Dendritic cell treated with granulocyte-macrophage colony-stimulating factor and Interleukin-4, amounts not matched to agents 40 ng/mL and 50 ng/mL, for 4 days (primary cell): ENCODE measurements around the gene RNF14.

Experiments
- H3K27ac Mint-ChIP-seq: one replicate; pipeline ENCODE4 v1.8.0; 2022; ENCODE audit warnings: mild to moderate bottlenecking, mixed read lengths
- H3K27me3 Mint-ChIP-seq: one replicate; pipeline ENCODE4 v1.8.0; 2022; ENCODE audit warnings: mild to moderate bottlenecking, mixed read lengths
- H3K36me3 Mint-ChIP-seq: one replicate; pipeline ENCODE4 v1.8.0; 2022; ENCODE audit warnings: low read depth, mixed read lengths
- H3K4me1 Mint-ChIP-seq: one replicate; pipeline ENCODE4 v1.8.0; 2022; ENCODE audit warnings: low read depth, mixed read lengths
- H3K4me3 Mint-ChIP-seq: one replicate; pipeline ENCODE4 v1.8.0; 2022; ENCODE audit warnings: mild to moderate bottlenecking, moderate library complexity, mixed read lengths
- H3K9me3 Mint-ChIP-seq: one replicate; pipeline ENCODE4 v1.8.0; 2022; ENCODE audit warnings: mixed read lengths
- intact Hi-C: fragments of 100-400 bp; cut with micrococcal nuclease; formaldehyde crosslinking; loops from one replicate; pipeline ENCODE4 v1.15.0; 2022

RNF14 gene

GRCh38 chr5:141935538-141935937 lies 33.4 kb upstream of the RNF14 start:
- intact Hi-C loops: no loop called here
- no peak overlapping the region for H3K4me3 Mint-ChIP-seq
- no peak overlapping the region for H3K27ac Mint-ChIP-seq
- peaks cover 33% of the 10 kb centered on the region for H3K4me1 Mint-ChIP-seq
- H3K27me3 Mint-ChIP-seq: no peaks in the 10 kb centered on the region
- H3K36me3 Mint-ChIP-seq: peaks cover 97% of the 10 kb centered on the region
- no peaks in the 10 kb centered on the region for H3K9me3 Mint-ChIP-seq

- Mint-ChIP-seq H3K4me1 (peaks cover 52% of the 10 kb centered on the region), H3K27ac (peak overlapping the region; percentile 87), H3K4me3 (peak overlapping the region; percentile 54), H3K9me3 (no peaks in the 10 kb centered on the region), H3K36me3 (peaks cover 57% of the 10 kb centered on the region), H3K27me3 (no peaks in the 10 kb centered on the region)
- intact Hi-C loops: no loop called here
Observed at GRCh38 chr5:141940695-141941271, 28.1 kb upstream of the RNF14 start.

GRCh38 chr5:141941307-141941706 lies 27.6 kb upstream of the RNF14 start:
- intact Hi-C loops: no loop called here
- Mint-ChIP-seq H3K36me3 (peaks cover 52% of the 10 kb centered on the region), H3K27me3 (no peaks in the 10 kb centered on the region), H3K4me3 (peak overlapping the region; percentile 48), H3K9me3 (no peaks in the 10 kb centered on the region), H3K4me1 (peaks cover 52% of the 10 kb centered on the region), H3K27ac (peak overlapping the region; percentile 87)

- Mint-ChIP-seq H3K9me3 (no peaks in the 10 kb centered on the region), H3K4me1 (peaks cover 51% of the 10 kb centered on the region), H3K4me3 (no peak overlapping the region), H3K27me3 (no peaks in the 10 kb centered on the region), H3K27ac (peak overlapping the region; percentile 87), H3K36me3 (peaks cover 47% of the 10 kb centered on the region)
- intact Hi-C loops: no loop called here
Observed at GRCh38 chr5:141941779-141942178, 27.1 kb upstream of the RNF14 start.

- Mint-ChIP-seq H3K4me3 (no peak overlapping the region), H3K27me3 (no peaks in the 10 kb centered on the region), H3K27ac (peak overlapping the region; percentile 87), H3K36me3 (peaks cover 42% of the 10 kb centered on the region), H3K4me1 (peaks cover 49% of the 10 kb centered on the region), H3K9me3 (no peaks in the 10 kb centered on the region)
- intact Hi-C loops: no loop called here
Observed at GRCh38 chr5:141942185-141942857, 26.6 kb upstream of the RNF14 start.

- H3K27me3 Mint-ChIP-seq: no peaks in the 10 kb centered on the region
- intact Hi-C loops: no loop called here
- H3K36me3 Mint-ChIP-seq: peaks cover 26% of the 10 kb centered on the region
- peaks cover 56% of the 10 kb centered on the region for H3K4me1 Mint-ChIP-seq
- no peaks in the 10 kb centered on the region for H3K9me3 Mint-ChIP-seq
- H3K4me3 Mint-ChIP-seq: no peak overlapping the region
- H3K27ac Mint-ChIP-seq: no peak overlapping the region
Observed at GRCh38 chr5:141944076-141944475, 24.8 kb upstream of the RNF14 start.

- peak overlapping the region; percentile 68 for H3K27ac Mint-ChIP-seq
Observed at GRCh38 chr5:141945511-141946051, 23.3 kb upstream of the RNF14 start.

GRCh38 chr5:141947316-141947715 lies 21.6 kb upstream of the RNF14 start:
- H3K27ac Mint-ChIP-seq: peak overlapping the region; percentile 27

More at GRCh38 chr5:141945511-141946051, 23.3 kb upstream of the RNF14 start:
- H3K4me3 Mint-ChIP-seq: no peak overlapping the region
- intact Hi-C loops: no loop called here
- H3K27me3 Mint-ChIP-seq: no peaks in the 10 kb centered on the region
- peaks cover 13% of the 10 kb centered on the region for H3K36me3 Mint-ChIP-seq
- no peaks in the 10 kb centered on the region for H3K9me3 Mint-ChIP-seq
- peaks cover 56% of the 10 kb centered on the region for H3K4me1 Mint-ChIP-seq

GRCh38 chr5:141948812-141949211 lies 20.1 kb upstream of the RNF14 start:
- Mint-ChIP-seq H3K36me3 (peaks cover 5% of the 10 kb centered on the region), H3K4me1 (peaks cover 63% of the 10 kb centered on the region), H3K9me3 (no peaks in the 10 kb centered on the region), H3K27me3 (peaks cover 6% of the 10 kb centered on the region), H3K27ac (no peak overlapping the region), H3K4me3 (no peak overlapping the region)
- intact Hi-C loops: no loop called here

More at GRCh38 chr5:141947316-141947715, 21.6 kb upstream of the RNF14 start:
- no peak overlapping the region for H3K4me3 Mint-ChIP-seq
- intact Hi-C loops: no loop called here
- H3K27me3 Mint-ChIP-seq: peaks cover 5% of the 10 kb centered on the region
- no peaks in the 10 kb centered on the region for H3K9me3 Mint-ChIP-seq
- H3K4me1 Mint-ChIP-seq: peaks cover 50% of the 10 kb centered on the region
- H3K36me3 Mint-ChIP-seq: peaks cover 5% of the 10 kb centered on the region

GRCh38 chr5:141949511-141949910 lies 19.4 kb upstream of the RNF14 start:
- Mint-ChIP-seq H3K4me3 (no peak overlapping the region), H3K4me1 (peaks cover 70% of the 10 kb centered on the region), H3K27ac (no peak overlapping the region), H3K9me3 (no peaks in the 10 kb centered on the region), H3K27me3 (peaks cover 6% of the 10 kb centered on the region), H3K36me3 (peaks cover 5% of the 10 kb centered on the region)
- intact Hi-C loops: no loop called here

GRCh38 chr5:141950207-141951005 lies 18.5 kb upstream of the RNF14 start:
- H3K36me3 Mint-ChIP-seq: no peaks in the 10 kb centered on the region
- no peaks in the 10 kb centered on the region for H3K9me3 Mint-ChIP-seq
- H3K27ac Mint-ChIP-seq: no peak overlapping the region
- intact Hi-C loops: no loop called here
- H3K27me3 Mint-ChIP-seq: peaks cover 6% of the 10 kb centered on the region
- H3K4me3 Mint-ChIP-seq: no peak overlapping the region
- peaks cover 77% of the 10 kb centered on the region for H3K4me1 Mint-ChIP-seq

- Mint-ChIP-seq H3K4me3 (no peak overlapping the region), H3K9me3 (no peaks in the 10 kb centered on the region), H3K27ac (peak overlapping the region; percentile 54), H3K4me1 (peaks cover 69% of the 10 kb centered on the region), H3K27me3 (peaks cover 8% of the 10 kb centered on the region), H3K36me3 (no peaks in the 10 kb centered on the region)
- intact Hi-C loops: no loop called here
Observed at GRCh38 chr5:141951332-141951781, 17.5 kb upstream of the RNF14 start.

GRCh38 chr5:141952020-141952419 lies 16.9 kb upstream of the RNF14 start:
- Mint-ChIP-seq H3K4me3 (no peak overlapping the region), H3K27ac (peak overlapping the region; percentile 54)

GRCh38 chr5:141954194-141954593 lies 14.7 kb upstream of the RNF14 start:
- intact Hi-C loops: no loop called here
- H3K36me3 Mint-ChIP-seq: no peaks in the 10 kb centered on the region
- no peak overlapping the region for H3K4me3 Mint-ChIP-seq

More at GRCh38 chr5:141952020-141952419, 16.9 kb upstream of the RNF14 start:
- Mint-ChIP-seq H3K27me3 (peaks cover 8% of the 10 kb centered on the region), H3K4me1 (peaks cover 65% of the 10 kb centered on the region), H3K9me3 (no peaks in the 10 kb centered on the region), H3K36me3 (no peaks in the 10 kb centered on the region)
- intact Hi-C loops: no loop called here

More at GRCh38 chr5:141954194-141954593, 14.7 kb upstream of the RNF14 start:
- Mint-ChIP-seq H3K4me1 (peaks cover 75% of the 10 kb centered on the region), H3K27me3 (peaks cover 12% of the 10 kb centered on the region), H3K27ac (peak overlapping the region; percentile 66), H3K9me3 (no peaks in the 10 kb centered on the region)
